AG09309 (cell line): ENCODE measurements around the gene CACNA1A.

ENCODE experiments used
- DNase-seq: peaks from one replicate; pipeline ENCODE4 v3.0.0-alpha.2; 2010; ENCODE audit warnings: low read depth
- H3K4me3 ChIP-seq: 2 replicates; pipeline ENCODE4 v1.5.1; 2011; ENCODE audit warnings: mild to moderate bottlenecking, low read depth, low read length, moderate library complexity; ENCODE audit not compliant: control insufficient read depth
- TF ChIP-seq, protein P1 (sequence below): IDR thresholded peaks from 2 replicates; pipeline ENCODE4 v1.5.1; 2011; ENCODE audit warnings: mild to moderate bottlenecking, low read depth, low read length, inconsistent platforms; ENCODE audit not compliant: insufficient read depth, control insufficient read depth; ENCODE audit errors: missing control alignments

CACNA1A gene

DNA sequence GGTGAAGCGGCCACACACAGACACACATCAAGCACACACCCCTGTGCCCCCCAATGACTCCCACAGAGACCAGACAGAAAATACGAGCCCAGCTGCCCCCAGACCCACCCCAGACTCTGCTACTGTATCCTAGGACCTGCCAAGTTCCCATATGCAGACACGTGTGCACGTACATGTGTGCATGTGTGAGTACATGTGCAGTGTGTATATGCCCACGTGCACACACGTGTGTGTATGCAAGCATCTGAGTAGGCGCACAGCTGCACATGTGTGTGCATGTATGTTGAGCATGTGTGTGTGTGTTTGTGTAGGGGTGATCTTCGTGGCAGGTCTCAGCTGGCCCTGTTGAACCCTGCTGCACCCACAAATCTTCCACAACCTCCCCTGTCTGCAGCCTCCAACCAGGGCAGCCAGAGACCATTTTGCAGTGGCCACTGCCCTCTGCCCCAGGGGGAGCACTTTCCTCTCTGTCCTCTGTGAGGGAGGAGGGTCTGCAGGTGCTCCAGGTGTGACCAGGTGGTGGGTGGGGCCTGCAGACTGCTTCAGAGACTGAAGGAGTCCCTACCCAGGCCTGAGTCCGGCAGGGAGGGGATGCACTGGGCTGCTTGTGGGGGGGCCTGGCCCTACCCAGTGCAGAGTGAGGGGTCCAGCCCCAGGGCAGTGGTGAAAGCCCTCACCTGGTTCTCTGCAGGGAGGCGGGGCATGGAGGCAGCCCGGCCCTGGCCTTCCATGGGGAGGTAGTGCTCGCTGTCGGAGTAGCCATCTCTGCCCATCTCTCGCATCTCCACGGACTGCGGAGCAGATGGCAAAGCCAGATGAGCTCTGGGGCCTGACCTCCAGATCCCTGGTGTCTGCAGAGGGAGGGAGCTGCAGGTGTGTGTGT, 294.6 kb downstream of the CACNA1A start:
- TF ChIP-seq, protein P1, sequence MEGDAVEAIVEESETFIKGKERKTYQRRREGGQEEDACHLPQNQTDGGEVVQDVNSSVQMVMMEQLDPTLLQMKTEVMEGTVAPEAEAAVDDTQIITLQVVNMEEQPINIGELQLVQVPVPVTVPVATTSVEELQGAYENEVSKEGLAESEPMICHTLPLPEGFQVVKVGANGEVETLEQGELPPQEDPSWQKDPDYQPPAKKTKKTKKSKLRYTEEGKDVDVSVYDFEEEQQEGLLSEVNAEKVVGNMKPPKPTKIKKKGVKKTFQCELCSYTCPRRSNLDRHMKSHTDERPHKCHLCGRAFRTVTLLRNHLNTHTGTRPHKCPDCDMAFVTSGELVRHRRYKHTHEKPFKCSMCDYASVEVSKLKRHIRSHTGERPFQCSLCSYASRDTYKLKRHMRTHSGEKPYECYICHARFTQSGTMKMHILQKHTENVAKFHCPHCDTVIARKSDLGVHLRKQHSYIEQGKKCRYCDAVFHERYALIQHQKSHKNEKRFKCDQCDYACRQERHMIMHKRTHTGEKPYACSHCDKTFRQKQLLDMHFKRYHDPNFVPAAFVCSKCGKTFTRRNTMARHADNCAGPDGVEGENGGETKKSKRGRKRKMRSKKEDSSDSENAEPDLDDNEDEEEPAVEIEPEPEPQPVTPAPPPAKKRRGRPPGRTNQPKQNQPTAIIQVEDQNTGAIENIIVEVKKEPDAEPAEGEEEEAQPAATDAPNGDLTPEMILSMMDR: no peak
- H3K4me3 ChIP-seq: no peak overlapping the region
- no peak for DNase-seq

DNA sequence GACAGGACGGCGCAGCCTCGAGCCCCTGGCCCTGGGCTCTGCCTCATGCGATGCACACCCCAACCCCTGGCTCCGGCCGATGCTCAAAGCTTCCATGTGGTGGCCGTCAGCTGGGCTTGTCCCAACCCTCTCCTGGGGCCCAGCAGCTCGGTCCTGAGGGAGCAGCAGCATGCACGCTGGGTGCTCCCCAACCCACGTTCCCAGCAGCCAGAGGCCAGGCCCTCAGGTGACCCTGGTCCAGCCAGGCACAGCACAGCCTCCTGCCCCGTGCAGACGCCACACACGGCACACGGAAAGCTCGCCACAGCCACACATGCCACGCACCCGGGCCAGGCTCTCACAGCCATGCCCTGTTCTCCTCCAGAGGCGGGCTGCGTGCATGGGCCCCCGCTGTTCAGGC, 295.3 kb downstream of the CACNA1A start:
- TF ChIP-seq, protein P1: no peak
- DNase-seq: no peak
- H3K4me3 ChIP-seq: no peak overlapping the region

DNA sequence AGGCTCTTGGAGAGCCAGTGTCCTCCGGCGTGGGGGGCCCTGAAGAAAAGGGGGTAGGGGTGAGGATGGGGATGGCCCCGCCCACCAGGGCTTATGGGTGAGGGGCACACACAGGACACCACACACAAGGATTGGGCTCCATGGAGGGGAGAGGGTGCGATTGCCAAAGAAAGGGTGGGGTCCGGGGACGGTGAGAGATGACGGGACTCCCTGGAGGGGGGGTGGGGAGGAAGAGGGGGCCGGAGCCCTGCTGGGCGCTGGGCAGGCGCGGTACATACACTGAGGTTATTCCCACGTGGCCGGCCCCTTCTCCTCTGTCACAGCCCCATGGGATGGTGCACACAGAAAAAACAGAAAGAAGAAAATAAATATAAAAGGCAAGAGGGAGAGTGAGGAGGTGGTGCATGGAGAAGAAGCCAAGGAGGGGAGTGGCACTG, 295.9 kb downstream of the CACNA1A start:
- H3K4me3 ChIP-seq: no peak overlapping the region
- DNase-seq: no peak
- TF ChIP-seq, protein P1: no peak

DNA sequence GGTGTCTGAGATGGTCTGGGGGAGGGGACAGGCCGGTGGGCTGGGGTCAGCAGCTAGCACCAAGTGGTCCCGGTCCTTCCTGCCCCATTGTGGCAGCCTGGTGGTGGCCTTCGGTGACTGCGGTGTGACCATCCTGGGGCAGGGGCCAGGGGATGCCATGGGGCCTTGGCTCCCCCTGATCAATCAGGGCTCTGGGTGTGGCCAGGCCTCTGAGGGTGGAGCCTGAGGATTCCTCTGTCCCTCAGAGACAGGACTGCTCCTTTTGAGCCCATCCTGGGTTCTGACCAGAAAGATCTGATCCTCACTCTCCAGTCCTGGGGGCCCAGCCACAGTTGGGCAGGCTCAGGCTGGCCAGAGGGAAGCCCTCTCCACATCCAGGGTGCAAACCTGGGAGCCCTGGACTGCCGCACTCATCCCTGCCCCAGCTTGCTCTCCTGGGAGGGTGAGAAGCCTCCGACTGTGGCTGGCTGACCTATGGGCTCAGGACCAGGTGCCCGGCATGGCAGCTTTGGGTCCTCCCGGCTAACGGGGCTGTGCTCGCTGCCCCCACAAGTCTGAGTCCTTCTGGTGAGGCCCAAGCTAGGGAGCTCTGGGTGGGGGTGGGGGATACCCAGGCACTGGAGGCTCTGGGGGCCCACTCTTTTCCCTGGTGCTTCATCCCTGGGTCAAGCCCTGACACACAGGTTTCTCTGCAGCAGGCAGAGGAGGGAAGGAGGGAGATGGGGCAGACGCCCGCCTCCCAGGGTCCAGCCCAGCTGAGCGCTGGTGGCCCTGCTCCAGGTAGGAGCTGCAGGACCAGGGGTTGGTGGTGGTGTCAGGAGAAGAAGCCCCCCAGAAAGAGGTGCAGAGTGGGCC, 296.6 kb downstream of the CACNA1A start:
- H3K4me3 ChIP-seq: no peak overlapping the region
- no peak for DNase-seq

DNA sequence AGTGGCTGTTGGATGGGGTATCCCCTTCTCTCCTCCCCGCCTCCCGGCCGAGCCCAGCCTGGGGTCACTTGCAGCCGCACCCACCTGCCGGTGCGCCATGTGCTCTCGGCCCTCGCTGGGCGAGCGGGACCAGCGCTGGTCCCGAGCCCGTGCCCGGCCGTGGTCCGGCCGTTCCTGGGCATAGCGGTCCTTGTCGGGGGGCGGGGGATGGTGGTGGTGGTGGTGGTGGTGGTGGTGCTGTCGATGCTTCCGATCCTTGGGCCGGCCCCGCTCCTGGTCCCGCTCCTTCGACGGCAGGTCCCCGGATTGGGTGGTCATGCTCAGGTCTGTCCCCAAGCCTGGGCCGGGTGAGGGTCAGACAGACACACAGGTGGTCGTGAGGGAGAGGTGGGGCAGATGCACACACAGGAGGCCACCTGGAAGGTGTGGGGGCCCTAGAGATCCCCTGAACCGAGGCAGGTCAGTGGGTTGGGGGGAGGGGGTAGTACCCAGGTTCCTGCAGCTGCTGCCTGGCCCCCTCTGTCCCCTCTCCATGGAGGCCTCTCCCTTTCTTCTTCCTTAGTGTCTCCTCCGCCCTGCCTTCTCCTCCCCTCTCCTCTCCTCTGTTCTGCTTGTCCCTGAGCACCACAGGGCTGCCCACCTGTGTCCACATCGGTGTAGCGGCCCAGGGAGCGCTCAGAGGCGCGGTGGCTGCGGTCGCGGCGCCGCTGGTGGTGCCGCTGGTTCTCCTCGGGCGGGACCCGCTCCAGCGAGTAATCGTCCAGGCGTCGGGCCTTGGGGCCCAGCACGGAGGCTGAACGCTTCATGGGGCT, 297.4 kb downstream of the CACNA1A start:
- no peak for DNase-seq
- H3K4me3 ChIP-seq: no peak overlapping the region; the same call in 1 of the 2 replicates
- TF ChIP-seq, protein P1: no peak

More for the DNA sequence above, 296.6 kb downstream of the CACNA1A start:
- TF ChIP-seq, protein P1: no peak
